B cell (primary cell): ENCODE measurements around the gene YES1. TPM values are rescaled to one million over a fixed set of nuclear protein-coding genes. Genes with fewer than 3 reads are reported as not detected.

ENCODE experiments used
- ATAC-seq: fragments of 200-7000 bp; cut with Tn5 transposase; one replicate; pipeline ENCODE4 v1.10.0; 2021; ENCODE audit warnings: low read depth, mild to moderate bottlenecking, moderate number of reproducible peaks, moderate library complexity
- CTCF ChIA-PET: fragments of 350-600 bp; sonication (Branson Sonifier 250); formaldehyde crosslinking; loops from one replicate; lab custom pipeline; 2021; ENCODE audit warnings: antibody characterized with exemption, inconsistent platforms; lab: Charles Lee
- POLR2A ChIA-PET: fragments of 350-600 bp; sonication (Branson Sonifier 250); formaldehyde crosslinking; loops from one replicate; lab custom pipeline; 2021; ENCODE audit warnings: antibody characterized with exemption; lab: Charles Lee
- DNase-seq: peaks from one replicate; pipeline ENCODE4 v3.0.0; 2013
- H2AFZ ChIP-seq: 2 replicates; pipeline ENCODE4 v1.6.1; 2012; ENCODE audit warnings: mild to moderate bottlenecking, low read depth, low read length; ENCODE audit not compliant: insufficient read depth, poor library complexity, severe bottlenecking
- H3K27ac ChIP-seq, 2 donors: 1 replicate in 1 of 2; 2 replicates in 1 of 2; pipeline ENCODE4 v1.5.1; 2012 to 2013; ENCODE audit warnings: low read length in 2 of 2, mild to moderate bottlenecking in 2 of 2, moderate library complexity in 1 of 2
- H3K27me3 ChIP-seq, 4 experiments: fragments of 200-600 bp in 1 of 4; sonication (generic) in 1 of 4; replicated peaks in 1 of 4; 1 replicate in 2 of 4; 2 replicates in 2 of 4; pipeline versions ENCODE4 v1.6.1 to v1.7.0; 2013 to 2016; ENCODE audit warnings: low read length in 3 of 4, mild to moderate bottlenecking in 2 of 4, mixed read lengths in 1 of 4, moderate library complexity in 1 of 4; ENCODE audit not compliant: insufficient read depth in 4 of 4, control insufficient read depth in 3 of 4; ENCODE audit errors: control extremely low read depth in 1 of 4
- H3K36me3 ChIP-seq, 2 experiments: replicated peaks in 1 of 2; 1 replicate in 1 of 2; 2 replicates in 1 of 2; pipeline versions ENCODE4 v1.6.1 to v1.7.1; 2013; ENCODE audit warnings: low read length in 1 of 2; ENCODE audit not compliant: insufficient read depth in 2 of 2, control insufficient read depth in 1 of 2; ENCODE audit errors: control extremely low read depth in 1 of 2, extremely low read depth in 1 of 2
- H3K4me1 ChIP-seq, 2 donors: fragments of 200-600 bp in 1 of 2; sonication (generic) in 1 of 2; 1 replicate in 1 of 2; 2 replicates in 1 of 2; pipeline versions ENCODE4 v1.5.1 to v1.6.1; 2013 to 2017; ENCODE audit warnings: low read length in 2 of 2; ENCODE audit not compliant: control insufficient read depth in 2 of 2, insufficient read depth in 2 of 2
- H3K4me2 ChIP-seq: replicated peaks from 2 replicates; pipeline ENCODE3; 2012; ENCODE audit warnings: mild to moderate bottlenecking, low read depth, low read length; ENCODE audit not compliant: poor library complexity, severe bottlenecking
- H3K4me3 ChIP-seq, 5 experiments: fragments of 200-600 bp in 1 of 5; sonication (generic) in 1 of 5; 1 replicate in 3 of 5; 2 replicates in 2 of 5; pipeline versions ENCODE4 v1.5.1 to v1.7.0; 2011 to 2016; ENCODE audit warnings: low read length in 4 of 5, mild to moderate bottlenecking in 4 of 5, low read depth in 2 of 5, control low read depth in 1 of 5, moderate library complexity in 1 of 5; ENCODE audit not compliant: insufficient read depth in 1 of 5; ENCODE audit errors: control extremely low read depth in 1 of 5, extremely low read depth in 1 of 5
- H3K79me2 ChIP-seq: fragments of 200-600 bp; sonication (generic); one replicate; pipeline ENCODE4 v1.6.0; 2016; ENCODE audit warnings: low read length; ENCODE audit not compliant: control insufficient read depth, insufficient read depth
- H3K9ac ChIP-seq: fragments of 200-600 bp; sonication (generic); 2 replicates; pipeline ENCODE4 v1.6.1; 2017; ENCODE audit warnings: mild to moderate bottlenecking, low read length, moderate library complexity
- H3K9me3 ChIP-seq, 3 donors: one replicate each; pipeline versions ENCODE4 v1.6.1 to v1.7.1; 2013; ENCODE audit warnings: low read length in 2 of 3; ENCODE audit not compliant: control insufficient read depth in 2 of 3, insufficient read depth in 1 of 3; ENCODE audit errors: control extremely low read depth in 1 of 3
- H4K20me1 ChIP-seq: 2 replicates; pipeline ENCODE4 v1.6.0; 2012; ENCODE audit warnings: mild to moderate bottlenecking, low read length; ENCODE audit not compliant: insufficient read depth, control insufficient read depth, poor library complexity, severe bottlenecking
- H3K27ac Mint-ChIP-seq: one replicate; pipeline ENCODE4 v1.8.0; 2021; ENCODE audit warnings: mixed read lengths
- H3K27me3 Mint-ChIP-seq: one replicate; pipeline ENCODE4 v1.8.0; 2021; ENCODE audit warnings: mixed read lengths
- H3K4me1 Mint-ChIP-seq: one replicate; pipeline ENCODE4 v1.8.0; 2021; ENCODE audit warnings: mixed read lengths
- H3K4me3 Mint-ChIP-seq: one replicate; pipeline ENCODE4 v1.8.0; 2021; ENCODE audit warnings: mixed read lengths
- H3K9me3 Mint-ChIP-seq: one replicate; pipeline ENCODE4 v1.8.0; 2022; ENCODE audit warnings: mixed read lengths; ENCODE audit not compliant: insufficient read depth
- EZH2 ChIP-seq: IDR thresholded peaks from 2 replicates; pipeline ENCODE4 v1.6.1; 2012; ENCODE audit warnings: borderline replicate concordance, low read depth, mild to moderate bottlenecking, moderate library complexity, low read length; ENCODE audit not compliant: insufficient read depth, poor library complexity, severe bottlenecking
- WGBS: methylation state at CpG from one replicate; pipeline ENCODE4 v1.1.5; 2013; ENCODE audit warnings: missing lambda C conversion rate; ENCODE audit not compliant: insufficient coverage; 5-methylcytosine and 5-hydroxymethylcytosine counted together
- intact Hi-C: fragments of 100-400 bp; cut with micrococcal nuclease; formaldehyde crosslinking; loops from one replicate; pipeline ENCODE4 v1.10.0; 2022
- polyA plus RNA-seq: library from polyadenylated mRNA; depleted of rRNA; stranded (reverse); fragments of >200 nt; gene quantifications from 2 replicates; pipeline ENCODE4 v1.2.3, GENCODE V29; 2012
- total RNA-seq, 2 donors: library from RNA; stranded (reverse); fragments of 120-200 nt in 1 of 2; gene quantifications; 1 replicate in 1 of 2; 2 replicates in 1 of 2; pipeline versions ENCODE4 v1.2.3 to v1.2.4, GENCODE V29; 2013 to 2022
- TF ChIP-seq, protein P1 (sequence below): fragments of 200-600 bp; IDR thresholded peaks from one replicate; pipeline ENCODE4 v1.8.0; 2022; ENCODE audit warnings: antibody characterized with exemption, mild to moderate bottlenecking

Gene YES1
- total and polyA plus RNA-seq, 2 donors (not counting 1 experiment from before 2014, with no cell fraction given): 0.30 TPM; not detected in 1

DNA sequence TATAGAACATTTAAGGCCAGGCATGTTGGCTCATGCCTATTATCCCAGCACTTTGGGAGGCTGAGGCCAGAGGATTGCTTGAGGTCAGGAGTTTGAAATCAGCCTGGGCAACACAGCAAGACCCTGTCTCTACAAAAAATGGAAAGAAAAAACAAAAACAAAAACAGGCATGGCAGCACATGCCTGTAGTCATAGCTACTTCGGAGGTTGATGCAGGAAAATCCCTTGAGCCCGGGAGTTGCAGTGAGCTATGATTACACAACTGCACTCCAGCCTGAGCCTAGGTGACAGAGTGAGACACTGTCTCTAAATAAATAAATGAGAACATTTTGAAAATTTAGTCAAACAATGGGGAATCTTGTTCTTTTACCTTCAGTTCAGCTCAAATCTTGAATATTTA lies 12.1 kb upstream of the YES1 start:
- H3K4me2 ChIP-seq: no peak overlapping the region
- H3K4me1 ChIP-seq: no peaks in the 10 kb centered on the region
- no peak overlapping the region for H3K27ac ChIP-seq
- H3K4me3 Mint-ChIP-seq: no peak overlapping the region
- DNase-seq: no peak
- intact Hi-C loops: no loop called here
- no peak overlapping the region for H3K27ac Mint-ChIP-seq
- WGBS: 83% methylated on average over 2 of the region's 2 CpGs
- ATAC-seq: no peak
- H3K27me3 ChIP-seq: peaks cover 0 to 14% (median 7%) of the 10 kb centered on the region in 4 experiments
- POLR2A ChIA-PET: no interaction called here
- CTCF ChIA-PET: interaction anchor here (0.8 to 2.6 kb wide), 2 partner anchors 15 to 200 kb away, joined by 3 to 8 read pairs; no protein-coding TSS in a partner anchor
- no peaks in the 10 kb centered on the region for H3K79me2 ChIP-seq
- H3K4me3 ChIP-seq: no peak overlapping the region
- no peaks in the 10 kb centered on the region for H3K4me1 Mint-ChIP-seq
- H3K36me3 ChIP-seq: no peaks in the 10 kb centered on the region
- H2AFZ ChIP-seq: no peak overlapping the region
- H3K27me3 Mint-ChIP-seq: peaks cover 33% of the 10 kb centered on the region
- H4K20me1 ChIP-seq: no peaks in the 10 kb centered on the region
- TF ChIP-seq, protein P1, sequence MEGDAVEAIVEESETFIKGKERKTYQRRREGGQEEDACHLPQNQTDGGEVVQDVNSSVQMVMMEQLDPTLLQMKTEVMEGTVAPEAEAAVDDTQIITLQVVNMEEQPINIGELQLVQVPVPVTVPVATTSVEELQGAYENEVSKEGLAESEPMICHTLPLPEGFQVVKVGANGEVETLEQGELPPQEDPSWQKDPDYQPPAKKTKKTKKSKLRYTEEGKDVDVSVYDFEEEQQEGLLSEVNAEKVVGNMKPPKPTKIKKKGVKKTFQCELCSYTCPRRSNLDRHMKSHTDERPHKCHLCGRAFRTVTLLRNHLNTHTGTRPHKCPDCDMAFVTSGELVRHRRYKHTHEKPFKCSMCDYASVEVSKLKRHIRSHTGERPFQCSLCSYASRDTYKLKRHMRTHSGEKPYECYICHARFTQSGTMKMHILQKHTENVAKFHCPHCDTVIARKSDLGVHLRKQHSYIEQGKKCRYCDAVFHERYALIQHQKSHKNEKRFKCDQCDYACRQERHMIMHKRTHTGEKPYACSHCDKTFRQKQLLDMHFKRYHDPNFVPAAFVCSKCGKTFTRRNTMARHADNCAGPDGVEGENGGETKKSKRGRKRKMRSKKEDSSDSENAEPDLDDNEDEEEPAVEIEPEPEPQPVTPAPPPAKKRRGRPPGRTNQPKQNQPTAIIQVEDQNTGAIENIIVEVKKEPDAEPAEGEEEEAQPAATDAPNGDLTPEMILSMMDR: no peak
- TF ChIP-seq EZH2: no peak
- H3K9ac ChIP-seq: no peak overlapping the region
- H3K9me3 Mint-ChIP-seq: no peaks in the 10 kb centered on the region
- H3K9me3 ChIP-seq: no peaks in the 10 kb centered on the region

DNA sequence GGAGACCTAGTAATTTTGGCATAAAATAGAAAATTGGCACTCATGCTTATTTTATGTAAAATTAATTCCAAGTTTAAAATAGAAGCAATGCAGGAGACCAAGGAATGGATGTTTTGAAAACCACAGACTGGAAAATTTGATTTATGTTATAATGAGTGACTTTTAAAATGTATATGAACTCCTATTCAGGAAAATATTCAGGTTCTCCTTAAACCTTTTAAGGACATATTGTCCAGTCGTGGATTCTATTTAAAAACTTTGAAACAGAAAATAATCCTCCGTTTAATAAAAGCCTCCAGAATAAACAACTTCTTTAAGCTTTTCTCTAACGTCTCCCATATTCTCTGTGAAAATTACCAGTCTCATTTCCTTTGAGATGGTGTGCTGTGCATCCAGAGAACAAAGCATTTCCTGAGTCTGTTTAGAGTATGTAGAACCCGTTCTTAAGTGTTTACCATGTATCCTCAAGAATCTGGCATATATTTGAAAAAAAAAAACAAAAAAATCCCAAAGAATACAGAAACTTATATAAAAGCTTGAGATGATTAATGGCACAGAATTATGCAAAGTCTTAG lies 8.6 kb upstream of the YES1 start:
- Histone ChIP-seq H4K20me1 (no peaks in the 10 kb centered on the region), H3K9me3 (no peaks in the 10 kb centered on the region), H3K4me1 (no peaks in the 10 kb centered on the region), H2AFZ (no peak overlapping the region), H3K79me2 (no peaks in the 10 kb centered on the region), H3K27me3 (peaks cover 1 to 30% (median 23%) of the 10 kb centered on the region in 4 experiments), H3K36me3 (no peaks in the 10 kb centered on the region), H3K4me2 (no peak overlapping the region), H3K9ac (no peak overlapping the region), H3K4me3 (no peak overlapping the region), H3K27ac (no peak overlapping the region)
- no peak overlapping the region for H3K27ac Mint-ChIP-seq
- DNase-seq: no peak
- CTCF ChIA-PET: interaction anchor here (2.2 to 2.6 kb wide), 2 partner anchors 10 to 20 kb away, joined by 8 to 16 read pairs; no protein-coding TSS in a partner anchor
- TF ChIP-seq, protein P1: no peak
- no peak for TF ChIP-seq EZH2
- no peaks in the 10 kb centered on the region for H3K9me3 Mint-ChIP-seq
- no peak for ATAC-seq
- intact Hi-C loops: no loop called here
- no peaks in the 10 kb centered on the region for H3K4me1 Mint-ChIP-seq
- no CpG with 5 or more reads among the region's 4 CpGs for WGBS
- POLR2A ChIA-PET: no interaction called here
- no peak overlapping the region for H3K4me3 Mint-ChIP-seq
- H3K27me3 Mint-ChIP-seq: peaks cover 51% of the 10 kb centered on the region
